ENCODE data around the gene CFAP119. TPM values are rescaled to one million over a fixed set of nuclear protein-coding genes. Genes with fewer than 3 reads are reported as not detected.

Gene CFAP119
- total RNA-seq, 4 donors from 2014 or later = 0.42 to 2.9 (median 1.4) TPM

- DNase-seq (ENCODE audit: extremely low spot score) = no peak
- Histone ChIP-seq H3K4me3 (peak overlapping the region; percentile 78 to 90 (median 84)), H3K27me3 (no peaks in the 10 kb centered on the region), H3K36me3 (peaks cover 44 to 60% (median 56%) of the 10 kb centered on the region in 4 donors), H3K9me3 (no peaks in the 10 kb centered on the region), H3K27ac (replicated peaks in 1 of 4) (peak overlapping the region; percentile 88 to 96 (median 94)), H3K4me1 (peaks cover 31 to 39% (median 33%) of the 10 kb centered on the region in 4 donors)
- intact Hi-C loops (cut with DNase I) = no loop called here
- 67% methylated on average over 15 of the region's 15 CpGs for WGBS
- TF ChIP-seq POLR2A (IDR thresholded peaks at IDR 0.05; ENCODE audit: low read depth) (no peak), POLR2AphosphoS5 (IDR thresholded peaks at IDR 0.05) (no peak), EP300 (IDR thresholded peaks at IDR 0.05) (no peak)
- TF ChIP-seq, protein P1, sequence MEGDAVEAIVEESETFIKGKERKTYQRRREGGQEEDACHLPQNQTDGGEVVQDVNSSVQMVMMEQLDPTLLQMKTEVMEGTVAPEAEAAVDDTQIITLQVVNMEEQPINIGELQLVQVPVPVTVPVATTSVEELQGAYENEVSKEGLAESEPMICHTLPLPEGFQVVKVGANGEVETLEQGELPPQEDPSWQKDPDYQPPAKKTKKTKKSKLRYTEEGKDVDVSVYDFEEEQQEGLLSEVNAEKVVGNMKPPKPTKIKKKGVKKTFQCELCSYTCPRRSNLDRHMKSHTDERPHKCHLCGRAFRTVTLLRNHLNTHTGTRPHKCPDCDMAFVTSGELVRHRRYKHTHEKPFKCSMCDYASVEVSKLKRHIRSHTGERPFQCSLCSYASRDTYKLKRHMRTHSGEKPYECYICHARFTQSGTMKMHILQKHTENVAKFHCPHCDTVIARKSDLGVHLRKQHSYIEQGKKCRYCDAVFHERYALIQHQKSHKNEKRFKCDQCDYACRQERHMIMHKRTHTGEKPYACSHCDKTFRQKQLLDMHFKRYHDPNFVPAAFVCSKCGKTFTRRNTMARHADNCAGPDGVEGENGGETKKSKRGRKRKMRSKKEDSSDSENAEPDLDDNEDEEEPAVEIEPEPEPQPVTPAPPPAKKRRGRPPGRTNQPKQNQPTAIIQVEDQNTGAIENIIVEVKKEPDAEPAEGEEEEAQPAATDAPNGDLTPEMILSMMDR (IDR thresholded peaks at IDR 0.05) = no peak
Measured at GRCh38 chr16:30762991-30763725, 1.3 kb upstream of the CFAP119 start.

GRCh38 chr16:30761427-30761927, 385 bp downstream of the CFAP119 start:
- H3K27ac ChIP-seq (replicated peaks in 1 of 4) = peak overlapping the region; percentile 88 to 96 (median 94)
- peak overlapping the region; percentile 78 to 90 (median 84) for H3K4me3 ChIP-seq
- intact Hi-C loops (cut with DNase I) = no loop called here
- H3K36me3 ChIP-seq = peaks cover 29 to 60% (median 52%) of the 10 kb centered on the region in 4 donors
- peaks cover 30 to 39% (median 31%) of the 10 kb centered on the region in 4 donors for H3K4me1 ChIP-seq
- DNase-seq (ENCODE audit: extremely low spot score) = no peak
- H3K27me3 ChIP-seq = no peaks in the 10 kb centered on the region
- WGBS = 1% methylated on average over 23 of the region's 64 CpGs
- H3K9me3 ChIP-seq = no peaks in the 10 kb centered on the region
- TF ChIP-seq EP300 (IDR thresholded peaks at IDR 0.05) (no peak), POLR2AphosphoS5 (IDR thresholded peaks at IDR 0.05) (no peak), POLR2A (IDR thresholded peaks at IDR 0.05; ENCODE audit: low read depth) (no peak)
- TF ChIP-seq, protein P1 (IDR thresholded peaks at IDR 0.05) = no peak

GRCh38 chr16:30760577-30761426, 1.1 kb downstream of the CFAP119 start:
- DNase-seq (ENCODE audit: extremely low spot score) = no peak
- H3K4me3 ChIP-seq = peak overlapping the region; percentile 78 to 90 (median 84)
- no peaks in the 10 kb centered on the region for H3K9me3 ChIP-seq
- peaks cover 26 to 39% (median 31%) of the 10 kb centered on the region in 4 donors for H3K4me1 ChIP-seq
- peak overlapping the region; percentile 88 to 96 (median 94) for H3K27ac ChIP-seq (replicated peaks in 1 of 4)
- intact Hi-C loops (cut with DNase I) = no loop called here
- H3K36me3 ChIP-seq = peaks cover 22 to 59% (median 52%) of the 10 kb centered on the region in 4 donors
- 29% methylated on average over 26 of the region's 26 CpGs for WGBS
- TF ChIP-seq POLR2A (IDR thresholded peaks at IDR 0.05; ENCODE audit: low read depth) (no peak), POLR2AphosphoS5 (IDR thresholded peaks at IDR 0.05) (no peak), EP300 (IDR thresholded peaks at IDR 0.05) (no peak)
- TF ChIP-seq, protein P1 (IDR thresholded peaks at IDR 0.05) = no peak
- H3K27me3 ChIP-seq = no peaks in the 10 kb centered on the region

DNA sequence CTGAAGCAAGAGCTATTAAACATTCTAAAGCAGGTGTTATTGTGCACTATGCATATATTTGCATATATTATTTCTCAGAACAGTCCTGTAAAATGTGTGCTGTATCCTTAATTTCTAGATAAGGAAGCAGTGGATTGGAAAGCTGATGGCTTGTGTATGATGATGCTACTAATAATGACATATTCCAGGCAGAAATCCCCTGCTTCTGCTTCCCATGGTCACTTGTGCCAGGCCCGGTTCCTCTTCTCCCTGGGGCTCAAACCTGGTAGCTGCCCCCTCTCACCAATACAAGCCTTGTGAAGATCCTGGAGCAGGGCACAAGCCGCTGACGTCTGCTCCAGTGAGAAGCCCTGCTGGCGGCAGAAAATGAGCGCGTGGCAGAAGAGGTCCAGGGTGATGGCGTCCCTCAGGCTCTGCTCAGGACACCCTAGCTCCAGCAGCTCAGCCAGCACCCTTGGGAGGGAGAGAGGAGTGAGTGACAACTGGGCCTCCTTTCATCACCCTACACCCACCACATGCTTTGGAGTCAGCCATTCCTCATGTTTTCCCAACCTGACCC, 1.8 kb downstream of the CFAP119 start:
- H3K4me1 ChIP-seq = peaks cover 26 to 39% (median 31%) of the 10 kb centered on the region in 4 donors
- no peaks in the 10 kb centered on the region for H3K9me3 ChIP-seq
- no peak for DNase-seq (ENCODE audit: extremely low spot score)
- H3K27me3 ChIP-seq = no peaks in the 10 kb centered on the region
- 92% methylated on average over 7 of the region's 7 CpGs for WGBS
- no peak overlapping the region for H3K4me3 ChIP-seq
- peaks cover 15 to 52% (median 50%) of the 10 kb centered on the region in 4 donors for H3K36me3 ChIP-seq
- TF ChIP-seq EP300 (IDR thresholded peaks at IDR 0.05) (no peak), POLR2A (IDR thresholded peaks at IDR 0.05; ENCODE audit: low read depth) (no peak), POLR2AphosphoS5 (IDR thresholded peaks at IDR 0.05) (no peak)
- TF ChIP-seq, protein P1 (IDR thresholded peaks at IDR 0.05) = no peak
- intact Hi-C loops (cut with DNase I) = no loop called here
- H3K27ac ChIP-seq (replicated peaks in 1 of 4) = no peak overlapping the region

Measured in esophagus muscularis mucosa (tissue), 4 donors.